B cell (primary cell): ENCODE data around the gene CEL. TPM values are rescaled to one million over a fixed set of nuclear protein-coding genes. Genes with fewer than 3 reads are reported as not detected.
"Not testable (repeated sequence)": the region's sequence is repeated elsewhere in the genome, so short reads cannot be mapped to it uniquely, and the experiment has no call there.

ENCODE experiments used
- ATAC-seq: fragments of 200-7000 bp; cut with Tn5 transposase; one replicate; pipeline ENCODE4 v1.10.0; 2021; ENCODE audit warnings: low read depth, mild to moderate bottlenecking, moderate number of reproducible peaks, moderate library complexity
- CTCF ChIA-PET: fragments of 350-600 bp; sonication (Branson Sonifier 250); formaldehyde crosslinking; loops from one replicate; lab custom pipeline; 2021; ENCODE audit warnings: antibody characterized with exemption, inconsistent platforms; lab: Charles Lee
- POLR2A ChIA-PET: fragments of 350-600 bp; sonication (Branson Sonifier 250); formaldehyde crosslinking; loops from one replicate; lab custom pipeline; 2021; ENCODE audit warnings: antibody characterized with exemption; lab: Charles Lee
- DNase-seq: peaks from one replicate; pipeline ENCODE4 v3.0.0; 2013
- H2AFZ ChIP-seq: 2 replicates; pipeline ENCODE4 v1.6.1; 2012; ENCODE audit warnings: mild to moderate bottlenecking, low read depth, low read length; ENCODE audit not compliant: insufficient read depth, poor library complexity, severe bottlenecking
- H3K27ac ChIP-seq, 2 donors: 1 replicate in 1 of 2; 2 replicates in 1 of 2; pipeline ENCODE4 v1.5.1; 2012 to 2013; ENCODE audit warnings: low read length in 2 of 2, mild to moderate bottlenecking in 2 of 2, moderate library complexity in 1 of 2
- H3K27me3 ChIP-seq, 4 experiments: fragments of 200-600 bp in 1 of 4; sonication (generic) in 1 of 4; replicated peaks in 1 of 4; 1 replicate in 2 of 4; 2 replicates in 2 of 4; pipeline versions ENCODE4 v1.6.1 to v1.7.0; 2013 to 2016; ENCODE audit warnings: low read length in 3 of 4, mild to moderate bottlenecking in 2 of 4, mixed read lengths in 1 of 4, moderate library complexity in 1 of 4; ENCODE audit not compliant: insufficient read depth in 4 of 4, control insufficient read depth in 3 of 4; ENCODE audit errors: control extremely low read depth in 1 of 4
- H3K36me3 ChIP-seq, 2 experiments: replicated peaks in 1 of 2; 1 replicate in 1 of 2; 2 replicates in 1 of 2; pipeline versions ENCODE4 v1.6.1 to v1.7.1; 2013; ENCODE audit warnings: low read length in 1 of 2; ENCODE audit not compliant: insufficient read depth in 2 of 2, control insufficient read depth in 1 of 2; ENCODE audit errors: control extremely low read depth in 1 of 2, extremely low read depth in 1 of 2
- H3K4me1 ChIP-seq, 2 donors: fragments of 200-600 bp in 1 of 2; sonication (generic) in 1 of 2; 1 replicate in 1 of 2; 2 replicates in 1 of 2; pipeline versions ENCODE4 v1.5.1 to v1.6.1; 2013 to 2017; ENCODE audit warnings: low read length in 2 of 2; ENCODE audit not compliant: control insufficient read depth in 2 of 2, insufficient read depth in 2 of 2
- H3K4me2 ChIP-seq: replicated peaks from 2 replicates; pipeline ENCODE3; 2012; ENCODE audit warnings: mild to moderate bottlenecking, low read depth, low read length; ENCODE audit not compliant: poor library complexity, severe bottlenecking
- H3K4me3 ChIP-seq, 5 experiments: fragments of 200-600 bp in 1 of 5; sonication (generic) in 1 of 5; 1 replicate in 3 of 5; 2 replicates in 2 of 5; pipeline versions ENCODE4 v1.5.1 to v1.7.0; 2011 to 2016; ENCODE audit warnings: low read length in 4 of 5, mild to moderate bottlenecking in 4 of 5, low read depth in 2 of 5, control low read depth in 1 of 5, moderate library complexity in 1 of 5; ENCODE audit not compliant: insufficient read depth in 1 of 5; ENCODE audit errors: control extremely low read depth in 1 of 5, extremely low read depth in 1 of 5
- H3K79me2 ChIP-seq: fragments of 200-600 bp; sonication (generic); one replicate; pipeline ENCODE4 v1.6.0; 2016; ENCODE audit warnings: low read length; ENCODE audit not compliant: control insufficient read depth, insufficient read depth
- H3K9ac ChIP-seq: fragments of 200-600 bp; sonication (generic); 2 replicates; pipeline ENCODE4 v1.6.1; 2017; ENCODE audit warnings: mild to moderate bottlenecking, low read length, moderate library complexity
- H3K9me3 ChIP-seq, 3 donors: one replicate each; pipeline versions ENCODE4 v1.6.1 to v1.7.1; 2013; ENCODE audit warnings: low read length in 2 of 3; ENCODE audit not compliant: control insufficient read depth in 2 of 3, insufficient read depth in 1 of 3; ENCODE audit errors: control extremely low read depth in 1 of 3
- H4K20me1 ChIP-seq: 2 replicates; pipeline ENCODE4 v1.6.0; 2012; ENCODE audit warnings: mild to moderate bottlenecking, low read length; ENCODE audit not compliant: insufficient read depth, control insufficient read depth, poor library complexity, severe bottlenecking
- H3K27ac Mint-ChIP-seq: one replicate; pipeline ENCODE4 v1.8.0; 2021; ENCODE audit warnings: mixed read lengths
- H3K27me3 Mint-ChIP-seq: one replicate; pipeline ENCODE4 v1.8.0; 2021; ENCODE audit warnings: mixed read lengths
- H3K4me1 Mint-ChIP-seq: one replicate; pipeline ENCODE4 v1.8.0; 2021; ENCODE audit warnings: mixed read lengths
- H3K4me3 Mint-ChIP-seq: one replicate; pipeline ENCODE4 v1.8.0; 2021; ENCODE audit warnings: mixed read lengths
- H3K9me3 Mint-ChIP-seq: one replicate; pipeline ENCODE4 v1.8.0; 2022; ENCODE audit warnings: mixed read lengths; ENCODE audit not compliant: insufficient read depth
- EZH2 ChIP-seq: IDR thresholded peaks from 2 replicates; pipeline ENCODE4 v1.6.1; 2012; ENCODE audit warnings: borderline replicate concordance, low read depth, mild to moderate bottlenecking, moderate library complexity, low read length; ENCODE audit not compliant: insufficient read depth, poor library complexity, severe bottlenecking
- WGBS: methylation state at CpG from one replicate; pipeline ENCODE4 v1.1.5; 2013; ENCODE audit warnings: missing lambda C conversion rate; ENCODE audit not compliant: insufficient coverage; 5-methylcytosine and 5-hydroxymethylcytosine counted together
- intact Hi-C: fragments of 100-400 bp; cut with micrococcal nuclease; formaldehyde crosslinking; loops from one replicate; pipeline ENCODE4 v1.10.0; 2022
- polyA minus RNA-seq: library from RNA; depleted of rRNA, polyadenylated mRNA; stranded (reverse); fragments of >200 nt; gene quantifications from 2 replicates; pipeline ENCODE4 v1.2.3, GENCODE V29; 2012
- polyA plus RNA-seq: library from polyadenylated mRNA; depleted of rRNA; stranded (reverse); fragments of >200 nt; gene quantifications from 2 replicates; pipeline ENCODE4 v1.2.3, GENCODE V29; 2012
- total RNA-seq, 2 donors: library from RNA; stranded (reverse); fragments of 120-200 nt in 1 of 2; gene quantifications; 1 replicate in 1 of 2; 2 replicates in 1 of 2; pipeline versions ENCODE4 v1.2.3 to v1.2.4, GENCODE V29; 2013 to 2022
- TF ChIP-seq, protein P1 (sequence below): fragments of 200-600 bp; IDR thresholded peaks from one replicate; pipeline ENCODE4 v1.8.0; 2022; ENCODE audit warnings: antibody characterized with exemption, mild to moderate bottlenecking

The CEL gene
- 0.57 and 0.61 TPM in 2 replicates for total RNA-seq
- 0.21 TPM for total RNA-seq (2013)
- 0.51 and 0.75 TPM in 2 replicates for polyA plus RNA-seq
- polyA minus RNA-seq: 0.07 and 0.34 TPM in 2 replicates

DNA sequence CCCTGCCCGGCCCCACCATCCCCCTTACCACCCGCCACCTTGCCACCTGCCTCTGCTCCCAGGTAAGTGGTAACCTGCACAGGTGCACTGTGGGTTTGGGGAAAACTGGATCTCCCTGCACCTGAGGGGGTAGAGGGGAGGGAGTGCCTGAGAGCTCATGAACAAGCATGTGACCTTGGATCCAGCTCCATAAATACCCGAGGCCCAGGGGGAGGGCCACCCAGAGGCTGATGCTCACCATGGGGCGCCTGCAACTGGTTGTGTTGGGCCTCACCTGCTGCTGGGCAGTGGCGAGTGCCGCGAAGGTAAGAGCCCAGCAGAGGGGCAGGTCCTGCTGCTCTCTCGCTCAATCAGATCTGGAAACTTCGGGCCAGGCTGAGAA is at the start of gene CEL:
Gene CEL, plus strand, starts transcription at position 218 of the 382 bp plus-strand sequence. Its CDS starts 22 bp downstream, at position 240.
- DNase-seq, H3K27me3 Mint-ChIP-seq, POLR2A ChIA-PET, H3K36me3 ChIP-seq, CTCF ChIA-PET, intact Hi-C loops, H3K27ac Mint-ChIP-seq, ATAC-seq, H3K4me3 ChIP-seq, H4K20me1 ChIP-seq, H3K9me3 Mint-ChIP-seq, H2AFZ ChIP-seq, H3K79me2 ChIP-seq, H3K27ac ChIP-seq, H3K9ac ChIP-seq, H3K4me2 ChIP-seq, H3K4me3 Mint-ChIP-seq, H3K27me3 ChIP-seq, H3K9me3 ChIP-seq: not testable (repeated sequence)
- peaks cover 18% of the 10 kb centered on the region for H3K4me1 Mint-ChIP-seq
- H3K4me1 ChIP-seq: peaks cover 9 to 26% of the 10 kb centered on the region in 2 donors
- no CpG with 5 or more reads among the region's 9 CpGs for WGBS

DNA sequence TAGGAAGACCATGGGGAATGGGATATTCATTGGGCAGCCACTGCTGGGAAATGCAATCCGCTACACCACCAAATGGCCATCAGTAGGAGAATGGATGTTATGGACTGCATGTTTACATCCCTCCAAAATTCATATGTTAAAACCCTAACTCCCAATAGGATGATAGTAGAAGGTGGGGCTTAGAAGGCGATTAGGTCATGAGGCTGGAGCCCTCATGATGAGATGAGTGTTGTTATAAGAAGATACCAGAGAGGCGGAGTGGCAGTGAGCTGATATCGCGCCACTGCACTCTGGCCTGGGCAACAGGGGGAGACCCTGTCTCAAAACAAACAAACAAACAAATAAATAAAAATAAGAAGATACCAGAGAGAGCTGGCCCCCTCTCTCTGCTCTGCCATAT is 47.1 kb upstream of the CEL start:
- DNase-seq (no peak), ATAC-seq (no peak)
- CTCF ChIA-PET: interaction anchor here (2.9 kb wide), 1 partner anchor 8 kb away, joined by 15 read pairs; no protein-coding TSS in a partner anchor
- peaks cover 0 to 3% (median 0%) of the 10 kb centered on the region in 4 experiments for H3K27me3 ChIP-seq
- no peak overlapping the region for H3K9ac ChIP-seq
- peaks cover 22% of the 10 kb centered on the region for H3K27me3 Mint-ChIP-seq
- H3K27ac Mint-ChIP-seq: no peak overlapping the region
- intact Hi-C loops: no loop called here
- no peak for TF ChIP-seq EZH2
- TF ChIP-seq, protein P1, sequence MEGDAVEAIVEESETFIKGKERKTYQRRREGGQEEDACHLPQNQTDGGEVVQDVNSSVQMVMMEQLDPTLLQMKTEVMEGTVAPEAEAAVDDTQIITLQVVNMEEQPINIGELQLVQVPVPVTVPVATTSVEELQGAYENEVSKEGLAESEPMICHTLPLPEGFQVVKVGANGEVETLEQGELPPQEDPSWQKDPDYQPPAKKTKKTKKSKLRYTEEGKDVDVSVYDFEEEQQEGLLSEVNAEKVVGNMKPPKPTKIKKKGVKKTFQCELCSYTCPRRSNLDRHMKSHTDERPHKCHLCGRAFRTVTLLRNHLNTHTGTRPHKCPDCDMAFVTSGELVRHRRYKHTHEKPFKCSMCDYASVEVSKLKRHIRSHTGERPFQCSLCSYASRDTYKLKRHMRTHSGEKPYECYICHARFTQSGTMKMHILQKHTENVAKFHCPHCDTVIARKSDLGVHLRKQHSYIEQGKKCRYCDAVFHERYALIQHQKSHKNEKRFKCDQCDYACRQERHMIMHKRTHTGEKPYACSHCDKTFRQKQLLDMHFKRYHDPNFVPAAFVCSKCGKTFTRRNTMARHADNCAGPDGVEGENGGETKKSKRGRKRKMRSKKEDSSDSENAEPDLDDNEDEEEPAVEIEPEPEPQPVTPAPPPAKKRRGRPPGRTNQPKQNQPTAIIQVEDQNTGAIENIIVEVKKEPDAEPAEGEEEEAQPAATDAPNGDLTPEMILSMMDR: no peak
- H3K4me1 ChIP-seq: no peaks in the 10 kb centered on the region
- no peak overlapping the region for H3K4me3 ChIP-seq
- no peak overlapping the region for H2AFZ ChIP-seq
- H3K27ac ChIP-seq: no peak overlapping the region
- no CpG with 5 or more reads among the region's 5 CpGs for WGBS
- H3K4me1 Mint-ChIP-seq: no peaks in the 10 kb centered on the region
- H3K9me3 Mint-ChIP-seq: peaks cover 8% of the 10 kb centered on the region
- H3K36me3 ChIP-seq: no peaks in the 10 kb centered on the region
- peaks cover 0 to 11% (median 0%) of the 10 kb centered on the region in 3 donors for H3K9me3 ChIP-seq
- no peak overlapping the region for H3K4me3 Mint-ChIP-seq
- H3K79me2 ChIP-seq: no peaks in the 10 kb centered on the region
- no peak overlapping the region for H3K4me2 ChIP-seq
- POLR2A ChIA-PET: no interaction called here
- no peaks in the 10 kb centered on the region for H4K20me1 ChIP-seq
